Activated effector memory CD4-positive, alpha-beta T cell treated with anti-CD3 and anti-CD28 coated beads, Interleukin-2, amount 50 U/mL, for 16 hours (primary cell): ENCODE measurements around the gene MYCBP.
"Not testable (repeated sequence)": the region's sequence is repeated elsewhere in the genome, so short reads cannot be mapped to it uniquely, and the experiment has no call there.

ENCODE experiments used
- DNase-seq: peaks from one replicate; pipeline ENCODE4 v3.0.0-alpha.2; 2020

MYCBP gene

GRCh38 chr1:38873027-38873969, at the start of gene MYCBP:
Gene MYCBP, minus strand, starts transcription at chr1:38873348. Its CDS starts 43 bp downstream, at chr1:38873305.
- DNase-seq, result peak; percentile 99

DNA sequence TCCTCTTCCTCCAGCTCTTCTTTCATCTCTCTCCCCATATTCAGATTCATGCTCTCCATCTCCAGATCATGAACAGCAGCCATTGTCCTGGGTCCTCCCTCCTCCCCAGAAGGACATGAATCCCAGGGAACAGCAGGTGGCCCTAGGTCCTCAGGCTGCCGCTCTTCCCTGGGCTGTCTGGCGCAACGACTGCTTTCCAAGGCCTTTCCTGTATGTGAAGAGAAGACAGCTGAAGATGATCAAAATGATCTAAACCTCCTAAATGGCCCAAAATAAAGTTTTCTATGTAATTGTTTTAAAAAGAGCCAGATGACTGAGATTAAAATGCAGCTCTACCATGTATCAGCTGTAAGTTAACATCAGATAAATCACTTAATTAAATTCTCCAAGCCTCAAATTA, 46.0 kb upstream of the MYCBP start:
- DNase-seq, result no peak

- no peak for DNase-seq
Measured at GRCh38 chr1:38918568-38918967, 45.4 kb upstream of the MYCBP start.

DNA sequence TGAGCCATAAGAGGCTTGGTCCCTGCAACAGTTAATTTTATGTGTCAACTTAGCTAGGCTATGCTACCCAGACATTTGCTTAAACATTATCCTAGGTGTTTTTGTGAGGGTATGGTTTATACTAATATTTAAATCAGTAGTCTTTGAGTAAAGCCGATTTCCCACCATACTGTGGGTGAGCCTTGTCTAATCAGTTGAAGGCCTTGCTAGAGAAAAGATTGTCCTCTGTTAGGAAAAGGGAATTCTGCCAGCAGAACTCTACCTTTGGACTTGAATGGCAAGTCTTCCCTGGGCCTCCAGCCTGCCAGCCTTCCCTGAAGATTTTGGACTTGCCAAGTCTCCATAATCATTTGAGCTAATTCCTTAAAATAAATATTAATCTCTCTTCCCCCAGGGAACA, 44.6 kb upstream of the MYCBP start:
- no peak for DNase-seq

- no peak for DNase-seq
Measured at GRCh38 chr1:38917337-38917736, 44.2 kb upstream of the MYCBP start.

GRCh38 chr1:38915352-38915948, 42.3 kb upstream of the MYCBP start:
- no peak for DNase-seq

GRCh38 chr1:38914908-38915307, 41.8 kb upstream of the MYCBP start:
- not testable (repeated sequence) for DNase-seq

DNA sequence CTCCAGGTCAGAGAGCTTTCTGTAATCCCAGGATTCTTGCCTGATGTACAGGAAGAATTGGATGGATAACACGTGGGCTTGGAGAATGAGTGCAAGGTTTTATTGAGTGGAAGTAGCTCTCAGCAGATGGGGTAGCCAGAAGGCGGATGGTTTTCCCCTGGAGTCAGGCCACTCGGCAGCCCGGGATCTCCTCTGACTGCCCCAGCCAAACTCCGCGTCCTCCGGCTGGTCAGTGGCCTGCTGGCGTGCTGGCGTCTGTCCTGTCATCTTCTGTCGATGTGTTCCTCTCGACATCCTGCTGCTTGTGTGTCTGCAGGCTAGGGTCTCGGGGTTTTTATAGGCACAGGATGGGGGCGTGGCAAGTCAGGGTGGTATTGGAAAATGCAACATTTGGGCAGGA, 35.7 kb upstream of the MYCBP start:
- no peak for DNase-seq

- DNase-seq, result no peak
Measured at GRCh38 chr1:38905985-38906384, 32.8 kb upstream of the MYCBP start.

- DNase-seq, result no peak
Measured at GRCh38 chr1:38899560-38899959, 26.4 kb upstream of the MYCBP start.

- DNase-seq, result no peak
Measured at GRCh38 chr1:38898653-38899230, 25.6 kb upstream of the MYCBP start.

DNA sequence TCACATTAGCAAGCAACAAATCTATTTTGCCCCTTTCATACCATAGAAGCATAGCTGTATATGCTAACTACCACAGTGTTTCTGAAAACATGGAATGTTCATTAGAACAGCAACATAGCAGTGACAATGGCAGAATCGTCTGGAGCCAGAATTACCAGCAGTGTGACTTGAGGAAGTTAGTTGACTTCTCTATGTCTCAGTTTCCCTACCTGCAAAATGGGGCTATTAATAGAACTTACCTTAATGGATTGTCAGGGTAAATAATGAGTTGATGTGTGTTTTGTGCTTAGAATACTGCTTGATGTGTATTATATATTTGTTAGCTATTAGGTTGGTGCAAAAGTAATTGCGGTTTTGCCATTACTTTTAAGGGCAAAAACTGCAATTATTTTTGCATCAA, 23.0 kb upstream of the MYCBP start:
- no peak for DNase-seq

DNA sequence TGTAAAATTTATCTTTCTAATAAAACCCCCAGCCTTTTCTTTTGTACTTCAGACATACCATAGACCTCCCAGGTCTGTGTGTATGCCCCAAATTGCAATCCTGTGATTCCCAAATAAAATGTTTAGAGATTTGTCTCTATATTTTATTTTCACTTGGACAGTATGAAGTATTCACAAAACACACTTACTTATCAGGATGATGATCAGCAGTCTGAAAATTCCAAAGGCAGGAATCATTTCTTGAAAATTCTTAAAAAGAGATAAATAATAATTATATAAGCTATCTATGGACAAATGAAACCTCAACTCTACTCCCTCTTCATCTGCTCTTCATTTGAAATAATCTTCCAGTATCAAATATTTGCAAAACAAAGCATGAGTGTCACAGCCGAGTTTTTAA, 19.8 kb upstream of the MYCBP start:
- no peak for DNase-seq

DNA sequence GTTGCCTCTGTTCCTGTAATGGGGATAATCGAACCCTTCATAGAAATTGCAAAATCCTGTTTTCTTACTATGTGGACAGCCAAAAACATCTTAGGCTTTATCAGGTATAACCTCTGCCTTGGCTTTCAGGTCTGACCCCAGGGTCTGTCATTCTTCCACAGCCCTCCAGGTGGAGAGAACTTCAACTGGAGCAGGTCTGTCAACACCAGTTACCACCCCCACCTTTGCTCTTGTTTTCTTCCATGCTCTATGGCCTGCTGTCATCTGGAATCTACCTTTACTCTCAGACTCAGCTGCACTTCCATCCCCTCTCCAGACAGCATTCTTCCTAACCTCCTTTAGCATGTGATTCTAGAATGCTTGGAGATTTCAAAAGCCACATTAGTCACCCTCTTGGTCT, 18.6 kb upstream of the MYCBP start:
- no peak for DNase-seq

DNA sequence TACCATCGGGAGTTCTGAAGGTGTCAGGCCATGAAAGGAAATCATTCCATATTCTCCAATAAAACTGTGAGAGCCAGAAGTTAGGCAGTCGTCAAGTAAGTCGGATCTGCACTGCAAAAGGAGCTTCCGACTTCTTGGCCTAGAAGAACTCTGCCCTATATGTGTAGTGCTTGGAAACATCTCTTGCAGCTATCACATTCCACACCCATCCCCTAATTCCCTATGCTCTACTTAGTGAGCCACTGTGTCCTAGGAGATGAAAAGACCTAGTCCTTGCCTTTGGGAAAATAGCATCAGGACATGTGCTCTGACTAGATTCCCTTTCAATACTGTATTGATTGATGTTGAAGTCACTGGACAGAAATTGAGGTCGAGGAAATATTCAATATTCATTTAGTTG, 16.4 kb upstream of the MYCBP start:
- DNase-seq, result no peak

- DNase-seq, result no peak
Measured at GRCh38 chr1:38888423-38889333, 15.5 kb upstream of the MYCBP start.

- no peak for DNase-seq
Measured at GRCh38 chr1:38885092-38885491, 11.9 kb upstream of the MYCBP start.

GRCh38 chr1:38881487-38881886, 8.3 kb upstream of the MYCBP start, which contains the start of gene GJA9:
Gene GJA9, minus strand, starts transcription at chr1:38881587. Its CDS starts 5,489 bp downstream, at chr1:38876098.
- DNase-seq, result no peak

DNA sequence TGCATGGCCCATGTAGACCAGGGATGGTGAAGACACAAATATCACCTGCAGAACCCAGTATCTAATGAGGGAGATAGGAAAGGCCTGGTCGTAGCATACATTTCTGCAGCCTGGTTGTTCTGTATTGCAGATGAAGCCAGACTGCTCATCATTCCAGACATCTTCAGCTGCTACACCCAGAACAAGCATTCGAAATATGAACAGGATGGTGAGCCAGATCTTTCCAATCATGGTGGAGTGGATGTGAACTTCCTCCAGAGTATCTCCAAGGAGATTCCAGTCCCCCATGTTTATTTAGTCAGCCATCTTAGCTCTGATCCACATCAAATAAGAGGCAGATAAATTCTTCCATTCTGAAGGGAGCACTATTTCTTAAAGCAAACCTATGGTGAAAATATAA, 2.7 kb upstream of the MYCBP start:
- no peak for DNase-seq

DNA sequence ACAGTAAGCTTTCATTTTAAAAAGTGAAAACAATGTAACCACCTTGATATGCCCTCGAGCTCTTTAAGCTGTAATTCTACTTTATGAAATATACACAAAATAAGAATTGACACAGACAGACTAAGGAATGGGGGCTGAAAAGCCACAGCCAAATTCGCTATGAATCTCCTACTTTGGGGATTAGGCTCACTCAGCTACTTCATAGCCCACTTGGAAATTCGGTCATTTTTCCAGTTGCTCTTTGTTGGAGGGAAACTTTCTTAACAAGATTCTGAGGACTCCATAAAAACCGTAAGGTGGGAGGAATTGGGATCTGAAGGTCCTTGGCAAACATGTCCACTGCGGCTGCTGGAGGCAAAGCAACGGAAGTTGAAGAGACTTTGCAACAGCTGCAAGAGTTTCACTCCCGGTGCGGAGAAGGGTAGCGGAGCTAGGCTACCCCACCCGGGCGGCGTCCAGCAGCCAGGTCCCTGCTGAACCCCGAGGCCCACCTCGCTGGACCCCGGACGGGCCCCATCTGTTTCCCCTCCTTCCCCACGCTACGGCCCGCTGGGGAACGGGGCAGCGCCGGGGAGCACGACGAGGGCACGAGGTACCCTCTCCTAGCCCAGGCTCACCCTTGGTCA, 634 bp downstream of the MYCBP start:
- peak; percentile 77 for DNase-seq

DNA sequence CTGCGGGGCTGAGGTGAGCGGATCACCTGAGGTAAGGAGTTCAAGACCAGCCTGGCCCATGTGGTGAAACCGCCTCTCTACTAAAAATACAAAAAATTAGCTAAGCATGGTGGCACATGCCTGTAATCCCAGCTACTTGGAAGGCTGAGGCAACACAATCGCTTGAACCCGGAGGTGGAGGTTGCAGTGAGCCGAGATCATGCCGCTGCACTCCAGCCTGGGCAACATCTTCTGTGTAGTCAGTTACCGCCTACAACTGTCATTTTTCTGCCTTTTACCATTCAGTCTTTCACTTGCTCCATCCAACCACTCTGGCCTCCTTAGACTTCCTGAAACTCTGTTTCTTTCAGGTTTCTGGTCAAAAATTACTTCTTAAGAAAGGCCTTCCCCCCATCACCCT, 2.2 kb downstream of the MYCBP start:
- no peak for DNase-seq

GRCh38 chr1:38867208-38867607, 5.9 kb downstream of the MYCBP start:
- no peak for DNase-seq
